Hepatocyte (in vitro differentiated cells): ENCODE measurements around the gene CXorf66.

Experiments
- EZH2 ChIP-seq: fragments of 200-600 bp; sonication (generic); IDR thresholded peaks from 2 replicates; pipeline ENCODE4 v1.6.1; 2016; ENCODE audit warnings: antibody characterized with exemption, mild to moderate bottlenecking, borderline replicate concordance
- EZH2phosphoT487 ChIP-seq: fragments of 200-600 bp; sonication (generic); IDR thresholded peaks from one replicate; pipeline ENCODE4 v1.6.1; 2018; ENCODE audit warnings: antibody characterized with exemption, mild to moderate bottlenecking, low read depth, moderate library complexity; ENCODE audit not compliant: unreplicated experiment, severe bottlenecking
- TF ChIP-seq, protein P1 (sequence below): fragments of 200-600 bp; sonication (generic); IDR thresholded peaks from 2 replicates; pipeline ENCODE4 v1.5.1; 2016; ENCODE audit warnings: antibody characterized with exemption, mild to moderate bottlenecking; ENCODE audit not compliant: poor library complexity

DNA sequence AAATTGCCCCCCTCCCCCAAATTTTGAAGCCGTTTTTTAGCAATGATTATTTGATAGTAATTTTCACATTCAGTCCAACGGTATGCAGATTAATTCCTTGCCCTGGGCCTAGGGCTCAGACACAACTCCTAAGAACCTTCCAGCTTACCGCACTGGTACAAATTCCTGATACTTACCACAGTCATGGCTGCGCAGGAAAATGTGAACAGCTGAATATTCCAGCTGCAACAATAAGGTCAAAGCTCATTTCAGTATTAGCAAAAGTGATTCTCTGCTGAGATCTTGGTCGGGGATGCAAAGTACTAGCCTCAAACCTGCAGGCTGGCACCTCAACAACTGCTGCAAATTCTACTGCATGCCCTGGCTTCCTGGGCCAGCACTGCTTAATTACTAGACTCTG, 35.4 kb downstream of the CXorf66 start:
- TF ChIP-seq, protein P1, sequence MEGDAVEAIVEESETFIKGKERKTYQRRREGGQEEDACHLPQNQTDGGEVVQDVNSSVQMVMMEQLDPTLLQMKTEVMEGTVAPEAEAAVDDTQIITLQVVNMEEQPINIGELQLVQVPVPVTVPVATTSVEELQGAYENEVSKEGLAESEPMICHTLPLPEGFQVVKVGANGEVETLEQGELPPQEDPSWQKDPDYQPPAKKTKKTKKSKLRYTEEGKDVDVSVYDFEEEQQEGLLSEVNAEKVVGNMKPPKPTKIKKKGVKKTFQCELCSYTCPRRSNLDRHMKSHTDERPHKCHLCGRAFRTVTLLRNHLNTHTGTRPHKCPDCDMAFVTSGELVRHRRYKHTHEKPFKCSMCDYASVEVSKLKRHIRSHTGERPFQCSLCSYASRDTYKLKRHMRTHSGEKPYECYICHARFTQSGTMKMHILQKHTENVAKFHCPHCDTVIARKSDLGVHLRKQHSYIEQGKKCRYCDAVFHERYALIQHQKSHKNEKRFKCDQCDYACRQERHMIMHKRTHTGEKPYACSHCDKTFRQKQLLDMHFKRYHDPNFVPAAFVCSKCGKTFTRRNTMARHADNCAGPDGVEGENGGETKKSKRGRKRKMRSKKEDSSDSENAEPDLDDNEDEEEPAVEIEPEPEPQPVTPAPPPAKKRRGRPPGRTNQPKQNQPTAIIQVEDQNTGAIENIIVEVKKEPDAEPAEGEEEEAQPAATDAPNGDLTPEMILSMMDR: no peak
- TF ChIP-seq EZH2 (no peak), EZH2phosphoT487 (no peak)
